Astrocyte (in vitro differentiated cells and primary cell): Measurements from ENCODE around the gene ADAP1. TPM values are rescaled to one million over a fixed set of nuclear protein-coding genes. Genes with fewer than 3 reads are reported as not detected.

Experiments
- DNase-seq: peaks from one replicate; pipeline ENCODE4 v3.0.0-alpha.2; 2010; ENCODE audit warnings: low read depth
- FAIRE-seq: peaks from 2 replicates; lab custom pipeline; 2011; peaks lifted over from hg19 to GRCh38; lab: Jason Lieb, UNC
- H2AFZ ChIP-seq: 2 replicates; pipeline ENCODE4 v1.6.0; 2012; ENCODE audit warnings: low read depth, low read length, inconsistent platforms
- H3K27ac ChIP-seq: 2 replicates; pipeline ENCODE4 v1.5.1; 2011; ENCODE audit warnings: low read depth, low read length, inconsistent platforms
- H3K27me3 ChIP-seq: 2 replicates; pipeline ENCODE4 v1.6.0; 2011; ENCODE audit warnings: low read length, inconsistent platforms; ENCODE audit not compliant: insufficient read depth
- H3K36me3 ChIP-seq: 2 replicates; pipeline ENCODE4 v1.5.1; 2011; ENCODE audit warnings: low read length, inconsistent platforms; ENCODE audit not compliant: insufficient read depth
- H3K4me1 ChIP-seq: 2 replicates; pipeline ENCODE4 v1.5.1; 2011; ENCODE audit warnings: low read length, inconsistent platforms; ENCODE audit not compliant: insufficient read depth
- H3K4me2 ChIP-seq: 2 replicates; pipeline ENCODE4 v1.6.0; 2012; ENCODE audit warnings: low read length, inconsistent platforms
- H3K4me3 ChIP-seq: 2 replicates; pipeline ENCODE4 v1.5.1; 2011; ENCODE audit warnings: low read depth, mild to moderate bottlenecking, low read length, inconsistent platforms; ENCODE audit not compliant: insufficient read depth
- H3K79me2 ChIP-seq: 2 replicates; pipeline ENCODE4 v1.6.0; 2012; ENCODE audit warnings: mild to moderate bottlenecking, low read length, inconsistent platforms; ENCODE audit not compliant: insufficient read depth
- H3K9ac ChIP-seq: 2 replicates; pipeline ENCODE4 v1.6.0; 2012; ENCODE audit warnings: mild to moderate bottlenecking, low read length, inconsistent platforms
- H3K9me3 ChIP-seq: 2 replicates; pipeline ENCODE4 v1.5.1; 2012; ENCODE audit warnings: low read depth, mild to moderate bottlenecking, low read length, inconsistent platforms; ENCODE audit not compliant: insufficient read depth
- H4K20me1 ChIP-seq: 2 replicates; pipeline ENCODE4 v1.6.0; 2012; ENCODE audit warnings: low read length, inconsistent platforms; ENCODE audit not compliant: insufficient read depth
- H3K27ac Mint-ChIP-seq: one replicate; pipeline ENCODE4 v1.8.0; 2021; ENCODE audit warnings: mild to moderate bottlenecking, mixed read lengths; ENCODE audit not compliant: unreplicated experiment
- H3K27me3 Mint-ChIP-seq: one replicate; pipeline ENCODE4 v1.8.0; 2021; ENCODE audit warnings: low read depth, mixed read lengths; ENCODE audit not compliant: unreplicated experiment
- H3K36me3 Mint-ChIP-seq: one replicate; pipeline ENCODE4 v1.8.0; 2021; ENCODE audit warnings: low read depth, mixed read lengths; ENCODE audit not compliant: unreplicated experiment
- H3K4me1 Mint-ChIP-seq: one replicate; pipeline ENCODE4 v1.8.0; 2021; ENCODE audit warnings: low read depth, mixed read lengths; ENCODE audit not compliant: unreplicated experiment
- H3K4me3 Mint-ChIP-seq: one replicate; pipeline ENCODE4 v1.8.0; 2021; ENCODE audit warnings: mild to moderate bottlenecking, moderate library complexity, mixed read lengths; ENCODE audit not compliant: unreplicated experiment
- H3K9me3 Mint-ChIP-seq: one replicate; pipeline ENCODE4 v1.8.0; 2021; ENCODE audit warnings: mild to moderate bottlenecking, mixed read lengths; ENCODE audit not compliant: unreplicated experiment
- CTCF ChIP-seq: IDR thresholded peaks from 2 replicates; pipeline ENCODE4 v1.5.1; 2011; ENCODE audit warnings: low read depth, mild to moderate bottlenecking, inconsistent platforms, low read length, moderate library complexity; ENCODE audit not compliant: insufficient read depth
- EZH2 ChIP-seq: IDR thresholded peaks from 2 replicates; pipeline ENCODE4 v1.6.1; 2012; ENCODE audit warnings: mild to moderate bottlenecking, low read length, inconsistent platforms; ENCODE audit not compliant: insufficient read depth
- total RNA-seq: library from RNA; stranded (reverse); gene quantifications from 2 replicates; pipeline ENCODE4 v1.2.1, GENCODE V29; 2021

ADAP1 gene
- total RNA-seq, 1 donor from 2014 or later: 4.8 TPM

GRCh38 chr7:898855-899681 is 55.4 kb downstream of the ADAP1 start:
- Histone ChIP-seq H3K4me1 (no peaks in the 10 kb centered on the region), H3K27me3 (no peaks in the 10 kb centered on the region), H3K4me3 (no peak overlapping the region), H2AFZ (no peak overlapping the region), H3K79me2 (no peaks in the 10 kb centered on the region), H3K4me2 (no peak overlapping the region), H4K20me1 (no peaks in the 10 kb centered on the region), H3K36me3 (no peaks in the 10 kb centered on the region), H3K27ac (no peak overlapping the region), H3K9ac (no peak overlapping the region), H3K9me3 (no peaks in the 10 kb centered on the region)
- Mint-ChIP-seq H3K4me1 (no peaks in the 10 kb centered on the region), H3K27ac (no peak overlapping the region), H3K27me3 (peaks cover 7% of the 10 kb centered on the region), H3K4me3 (no peak overlapping the region), H3K9me3 (no peaks in the 10 kb centered on the region), H3K36me3 (peaks cover 9% of the 10 kb centered on the region)
- DNase-seq (no peak), FAIRE-seq (no peak)
- no peak for TF ChIP-seq CTCF
- TF ChIP-seq EZH2: no peak

DNA sequence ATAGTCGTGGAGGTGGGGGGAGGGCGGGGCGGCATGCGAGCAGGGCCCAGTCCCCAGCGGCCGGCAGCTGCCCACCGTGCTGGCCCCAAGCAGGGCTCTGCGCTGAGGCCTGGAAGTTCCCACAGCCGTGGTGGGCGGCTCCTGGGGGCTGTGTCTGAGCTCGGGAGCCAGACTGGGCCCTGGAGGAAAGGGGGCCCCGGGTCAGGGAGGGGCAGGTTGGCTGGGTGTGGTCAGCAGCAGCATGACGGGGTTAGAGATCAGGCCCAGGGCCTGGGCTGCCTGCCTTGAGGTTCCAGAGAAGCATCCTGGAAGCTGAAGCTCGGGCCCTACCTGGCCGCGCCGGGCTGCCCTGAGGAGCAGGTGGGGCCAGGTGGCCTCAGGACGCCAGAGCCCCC is 56.0 kb downstream of the ADAP1 start:
- Histone ChIP-seq H3K36me3 (no peaks in the 10 kb centered on the region), H4K20me1 (no peaks in the 10 kb centered on the region), H3K4me3 (no peak overlapping the region), H3K4me2 (no peak overlapping the region), H2AFZ (no peak overlapping the region), H3K4me1 (no peaks in the 10 kb centered on the region), H3K9me3 (no peaks in the 10 kb centered on the region), H3K9ac (no peak overlapping the region), H3K27ac (no peak overlapping the region), H3K79me2 (no peaks in the 10 kb centered on the region), H3K27me3 (no peaks in the 10 kb centered on the region)
- H3K4me3 Mint-ChIP-seq: no peak overlapping the region
- FAIRE-seq (no peak), DNase-seq (no peak)
- H3K36me3 Mint-ChIP-seq: peaks cover 9% of the 10 kb centered on the region
- no peak overlapping the region for H3K27ac Mint-ChIP-seq
- no peaks in the 10 kb centered on the region for H3K9me3 Mint-ChIP-seq
- H3K27me3 Mint-ChIP-seq: peaks cover 5% of the 10 kb centered on the region
- TF ChIP-seq CTCF: no peak
- no peak for TF ChIP-seq EZH2
- H3K4me1 Mint-ChIP-seq: no peaks in the 10 kb centered on the region

GRCh38 chr7:897771-898376 is 56.6 kb downstream of the ADAP1 start:
- FAIRE-seq: no peak
- no peak overlapping the region for H3K4me3 ChIP-seq
- peaks cover 3% of the 10 kb centered on the region for H3K27me3 Mint-ChIP-seq
- H3K9me3 ChIP-seq: no peaks in the 10 kb centered on the region
- no peak overlapping the region for H3K27ac ChIP-seq
- no peaks in the 10 kb centered on the region for H3K27me3 ChIP-seq
- no peak overlapping the region for H3K4me2 ChIP-seq
- no peaks in the 10 kb centered on the region for H3K9me3 Mint-ChIP-seq
- no peak for DNase-seq
- no peaks in the 10 kb centered on the region for H3K4me1 Mint-ChIP-seq
- H3K4me3 Mint-ChIP-seq: no peak overlapping the region
- no peak overlapping the region for H3K9ac ChIP-seq
- H4K20me1 ChIP-seq: peaks cover 2% of the 10 kb centered on the region
- H3K4me1 ChIP-seq: no peaks in the 10 kb centered on the region
- no peak for TF ChIP-seq CTCF
- TF ChIP-seq EZH2: no peak
- H3K36me3 ChIP-seq: no peaks in the 10 kb centered on the region
- H3K79me2 ChIP-seq: no peaks in the 10 kb centered on the region
- H3K36me3 Mint-ChIP-seq: peaks cover 9% of the 10 kb centered on the region
- H3K27ac Mint-ChIP-seq: no peak overlapping the region
- no peak overlapping the region for H2AFZ ChIP-seq
